SK-N-SH (cell line): ENCODE results near the gene GATB. TPM values are rescaled to one million over a fixed set of nuclear protein-coding genes. Genes with fewer than 3 reads are reported as not detected.

Experiments used
- CTCF ChIA-PET: fragments of 300-600, 350-600 bp; formaldehyde crosslinking; extraction: SDS; loops from one replicate; lab custom pipeline; 2021; lab: Yijun Ruan, JAX
- POLR2A ChIA-PET: fragments of 350-600 bp; sonication (Branson Sonifier 250); formaldehyde crosslinking; extraction: SDS; loops from one replicate; lab custom pipeline; 2020; ENCODE audit warnings: antibody characterized with exemption, inconsistent platforms; lab: Yijun Ruan, JAX
- DNase-seq: peaks from one replicate; pipeline ENCODE4 v3.0.0; 2012
- H2AFZ ChIP-seq: fragments of 200-600 bp; sonication (generic); 2 replicates; pipeline ENCODE4 v1.8.1; 2016; ENCODE audit warnings: antibody characterized with exemption, mild to moderate bottlenecking, low read depth
- H3F3A ChIP-seq: fragments of 200-600 bp; sonication (generic); replicated peaks from 2 replicates; pipeline ENCODE3; 2016; ENCODE audit warnings: antibody characterized with exemption, mild to moderate bottlenecking; ENCODE audit not compliant: insufficient read depth
- H3K27ac ChIP-seq, 2 experiments: fragments of 200-500 bp in 1 of 2; fragments of 200-600 bp in 1 of 2; sonication (Bioruptor generic) in 1 of 2; sonication (generic), shearing (Covaris generic) in 1 of 2; 2 replicates each; pipeline versions ENCODE4 v1.5.1 to v1.6.1; 2014 to 2016; ENCODE audit warnings: low read depth in 2 of 2, inconsistent platforms in 1 of 2, low read length in 1 of 2, mild to moderate bottlenecking in 1 of 2, mixed read lengths in 1 of 2
- H3K27me3 ChIP-seq: fragments of 200-600 bp; sonication (generic), shearing (Covaris generic); 2 replicates; pipeline ENCODE4 v1.6.1; 2016; ENCODE audit warnings: mixed run types; ENCODE audit not compliant: insufficient read depth
- H3K36me3 ChIP-seq, 2 experiments: fragments of 200-500 bp in 1 of 2; fragments of 200-600 bp in 1 of 2; sonication (Bioruptor generic) in 1 of 2; sonication (generic) in 1 of 2; replicated peaks in 1 of 2; 2 replicates each; pipeline versions ENCODE3 to v1.5.1; 2014 to 2016; ENCODE audit warnings: low read length in 1 of 2, mild to moderate bottlenecking in 1 of 2; ENCODE audit not compliant: insufficient read depth in 2 of 2, control insufficient read depth in 1 of 2
- H3K4me1 ChIP-seq, 2 experiments: fragments of 200-500 bp in 1 of 2; fragments of 200-600 bp in 1 of 2; sonication (Bioruptor generic) in 1 of 2; sonication (generic), shearing (Covaris generic) in 1 of 2; 2 replicates each; pipeline versions ENCODE4 v1.5.1 to v1.6.1; 2014 to 2016; ENCODE audit warnings: low read depth in 1 of 2, low read length in 1 of 2, mixed run types in 1 of 2; ENCODE audit not compliant: insufficient read depth in 2 of 2, control insufficient read depth in 1 of 2
- H3K4me2 ChIP-seq: fragments of 200-600 bp; sonication (generic), shearing (Covaris generic); 2 replicates; pipeline ENCODE4 v1.6.1; 2017; ENCODE audit warnings: mixed run types
- H3K4me3 ChIP-seq, 2 experiments: fragments of 200-500 bp in 1 of 2; fragments of 200-600 bp in 1 of 2; sonication (Bioruptor generic) in 1 of 2; sonication (generic), shearing (Covaris generic) in 1 of 2; 2 replicates each; pipeline versions ENCODE4 v1.5.1 to v1.8.1; 2014 to 2016; ENCODE audit warnings: low read depth in 2 of 2, inconsistent platforms in 1 of 2, low read length in 1 of 2, mild to moderate bottlenecking in 1 of 2, mixed read lengths in 1 of 2, moderate library complexity in 1 of 2
- H3K79me2 ChIP-seq: fragments of 200-600 bp; sonication (generic); 2 replicates; pipeline ENCODE4 v1.8.1; 2017; ENCODE audit warnings: mild to moderate bottlenecking; ENCODE audit not compliant: insufficient read depth
- H3K9ac ChIP-seq: fragments of 200-600 bp; sonication (generic); 2 replicates; pipeline ENCODE4 v1.6.1; 2017; ENCODE audit warnings: mixed run types
- H3K9me2 ChIP-seq: fragments of 200-600 bp; sonication (generic); 2 replicates; pipeline ENCODE4 v1.6.1; 2017; ENCODE audit warnings: mixed run types
- H3K9me3 ChIP-seq: fragments of 200-600 bp; sonication (generic); 2 replicates; pipeline ENCODE4 v1.6.1; 2017; ENCODE audit warnings: mixed run types, mild to moderate bottlenecking, moderate library complexity
- H4K20me1 ChIP-seq: fragments of 200-600 bp; sonication (generic); 2 replicates; pipeline ENCODE4 v1.6.1; 2017; ENCODE audit warnings: mild to moderate bottlenecking, mixed run types; ENCODE audit not compliant: insufficient read depth
- CHD2 ChIP-seq: fragments of 150-350 bp; IDR thresholded peaks from 2 replicates; pipeline ENCODE4 v1.6.1; 2018; ENCODE audit warnings: low read length; ENCODE audit not compliant: partially characterized antibody
- CTCF ChIP-seq: fragments of 200-600 bp; sonication (generic); IDR thresholded peaks from 2 replicates; pipeline ENCODE4 v1.6.1; 2017; ENCODE audit warnings: antibody characterized with exemption, mild to moderate bottlenecking, moderate library complexity
- ELF1 ChIP-seq: IDR thresholded peaks from 2 replicates; pipeline ENCODE4 v1.4.0; 2012
- EP300 ChIP-seq, 2 experiments: IDR thresholded peaks; 2 replicates each; pipeline versions ENCODE4 v1.4.0 to v1.6.1; 2012; ENCODE audit warnings: borderline replicate concordance in 1 of 2, low read depth in 1 of 2, low read length in 1 of 2
- EZH2phosphoT487 ChIP-seq: fragments of 200-600 bp; sonication (generic); IDR thresholded peaks from 2 replicates; pipeline ENCODE4 v1.6.1; 2017; ENCODE audit warnings: low read depth, mixed run types, mild to moderate bottlenecking, antibody characterized with exemption, moderate library complexity, borderline replicate concordance
- FOSL2 ChIP-seq: IDR thresholded peaks from 2 replicates; pipeline ENCODE4 v1.4.0; 2012; ENCODE audit warnings: low read depth, mild to moderate bottlenecking, moderate library complexity, borderline replicate concordance
- FOXM1 ChIP-seq: IDR thresholded peaks from 2 replicates; pipeline ENCODE4 v1.4.0; 2012; ENCODE audit warnings: low read depth, mild to moderate bottlenecking
- GATA2 ChIP-seq: sonication (generic); formaldehyde crosslinking; IDR thresholded peaks from 2 replicates; pipeline ENCODE4 v1.5.0; 2020; ENCODE audit warnings: mild to moderate bottlenecking, missing genetic modification reagents
- IRF3 ChIP-seq: fragments of 150-350 bp; IDR thresholded peaks from 2 replicates; pipeline ENCODE4 v1.6.1; 2016; ENCODE audit warnings: mild to moderate bottlenecking, low read depth, low read length
- JUND ChIP-seq: IDR thresholded peaks from 2 replicates; pipeline ENCODE4 v1.4.0; 2012
- MXI1 ChIP-seq: IDR thresholded peaks from 2 replicates; pipeline ENCODE4 v1.6.1; 2012; ENCODE audit warnings: mild to moderate bottlenecking, low read depth, low read length, improper control_type of control experiment
- NRF1 ChIP-seq: IDR thresholded peaks from 2 replicates; pipeline ENCODE4 v1.6.1; 2012; ENCODE audit warnings: low read depth, mild to moderate bottlenecking, low read length
- POLR2AphosphoS5 ChIP-seq: IDR thresholded peaks from 2 replicates; pipeline ENCODE4 v1.6.1; 2012; ENCODE audit warnings: low read depth, low read length
- RCOR1 ChIP-seq: fragments of 150-350 bp; IDR thresholded peaks from 2 replicates; pipeline ENCODE4 v1.6.1; 2017; ENCODE audit warnings: antibody characterized with exemption, low read length
- REST ChIP-seq: IDR thresholded peaks from 2 replicates; pipeline ENCODE4 v1.6.1; 2012; ENCODE audit warnings: mild to moderate bottlenecking, low read depth, low read length, moderate library complexity
- RFX5 ChIP-seq: IDR thresholded peaks from 2 replicates; pipeline ENCODE4 v1.6.1; 2012; ENCODE audit warnings: mild to moderate bottlenecking, improper control_type of control experiment, low read length
- SMC3 ChIP-seq: IDR thresholded peaks from 2 replicates; pipeline ENCODE4 v1.6.1; 2012; ENCODE audit warnings: low read depth, low read length, improper control_type of control experiment
- TAF1 ChIP-seq: IDR thresholded peaks from 2 replicates; pipeline ENCODE4 v1.6.1; 2012; ENCODE audit warnings: low read depth, mild to moderate bottlenecking, low read length, moderate library complexity, borderline replicate concordance
- WGBS: methylation state at CpG from one replicate; pipeline ENCODE4 v1.1.6; 2017; ENCODE audit warnings: low lambda C conversion rate; 5-methylcytosine and 5-hydroxymethylcytosine counted together
- polyA plus RNA-seq, 3 experiments: library from polyadenylated mRNA; depleted of rRNA; stranded (reverse); fragments of >200 nt; gene quantifications; 2 replicates each; pipeline ENCODE4 v1.2.3, GENCODE V29; 2012

GATB gene
- polyA plus RNA-seq, 1 of the 3 experiments (the other 2 are of a cell fraction) = 28.1 TPM

- H2AFZ ChIP-seq = no peak overlapping the region
- H3K4me2 ChIP-seq = no peak overlapping the region
- no peak overlapping the region for H3K4me3 ChIP-seq
- whole genome bisulfite sequencing = 81% methylated on average over 3 of the region's 3 CpGs
- no peaks in the 10 kb centered on the region for H3K36me3 ChIP-seq
- H3K9me3 ChIP-seq = no peaks in the 10 kb centered on the region
- H3K9ac ChIP-seq = no peak overlapping the region
- POLR2A ChIA-PET = no interaction called here
- H4K20me1 ChIP-seq = no peaks in the 10 kb centered on the region
- CTCF ChIA-PET = interaction anchor here (1.1 to 1.7 kb wide), 4 partner anchors 9 to 513 kb away, joined by 3 to 8 read pairs (median 4); no protein-coding TSS in a partner anchor
- H3F3A ChIP-seq = no peaks in the 10 kb centered on the region
- no peak for TF ChIP-seq FOXM1
- no peak for TF ChIP-seq MXI1
- TF ChIP-seq CTCF = no peak
- no peak for TF ChIP-seq EP300 (IDR thresholded peaks at IDR 0.05; ENCODE audit: borderline replicate concordance in 1 of 2, low read depth in 1 of 2, low read length in 1 of 2)
- no peak for TF ChIP-seq RFX5
- TF ChIP-seq EZH2phosphoT487 = no peak
- TF ChIP-seq REST = no peak
- TF ChIP-seq NRF1 = no peak
- TF ChIP-seq JUND = no peak
- no peak for TF ChIP-seq RCOR1
- TF ChIP-seq, all 33 proteins: peak for 0
- Histone ChIP-seq H3K27me3 (no peaks in the 10 kb centered on the region), H3K79me2 (no peaks in the 10 kb centered on the region), H3K4me1 (peaks cover 0 to 12% of the 10 kb centered on the region in 2 experiments; a peak in 2 of 4 replicates), H3K9me2 (no peaks in the 10 kb centered on the region), H3K27ac (no peak overlapping the region)
- DNase-seq = no peak
Observed at GRCh38 chr4:151626751-151627150, 134.1 kb downstream of the GATB start.

GRCh38 chr4:151626228-151626627 is 134.6 kb downstream of the GATB start:
- no peak for DNase-seq
- ChIA-PET CTCF (interaction anchor here (1.1 to 1.7 kb wide), 4 partner anchors 8 to 264 kb away, joined by 3 to 8 read pairs (median 4); no protein-coding TSS in a partner anchor), POLR2A (no interaction called here)
- Histone ChIP-seq H3K36me3 (no peaks in the 10 kb centered on the region), H3K9me2 (no peaks in the 10 kb centered on the region), H3F3A (no peaks in the 10 kb centered on the region), H3K9me3 (no peaks in the 10 kb centered on the region), H3K4me1 (peaks cover 0 to 12% of the 10 kb centered on the region in 2 experiments; a peak in 2 of 4 replicates), H3K4me3 (no peak overlapping the region), H2AFZ (no peak overlapping the region), H3K9ac (no peak overlapping the region), H3K4me2 (no peak overlapping the region), H3K27ac (no peak overlapping the region), H3K79me2 (no peaks in the 10 kb centered on the region), H4K20me1 (no peaks in the 10 kb centered on the region), H3K27me3 (no peaks in the 10 kb centered on the region)
- TF ChIP-seq GATA2 (CRISPR knock-in tag) = no peak
- TF ChIP-seq EP300 (IDR thresholded peaks at IDR 0.05; ENCODE audit: borderline replicate concordance in 1 of 2, low read depth in 1 of 2, low read length in 1 of 2) = no peak
- TF ChIP-seq FOSL2 = no peak
- TF ChIP-seq TAF1 = no peak
- TF ChIP-seq MXI1 = no peak
- no peak for TF ChIP-seq POLR2AphosphoS5
- no peak for TF ChIP-seq SMC3
- TF ChIP-seq REST = no peak
- no peak for TF ChIP-seq IRF3
- no peak for TF ChIP-seq ELF1
- TF ChIP-seq CHD2 = no peak
- WGBS = 85% methylated on average over 3 of the region's 3 CpGs
